ENCODE data around the gene ANKH.

- TF ChIP-seq POLR2A (IDR thresholded peaks at IDR 0.05): no peak
- no peak for TF ChIP-seq CTCF (IDR thresholded peaks at IDR 0.05)
Observed at GRCh38 chr5:14826714-14827113, 44.9 kb downstream of the ANKH start.
